CD14-positive monocyte (primary cell): Measurements from ENCODE around the gene AOPEP. TPM values are rescaled to one million over a fixed set of nuclear protein-coding genes. Genes with fewer than 3 reads are reported as not detected.

Experiments used
- DNase-seq, 3 donors: peaks; one replicate each; pipeline ENCODE4 v3.0.0-alpha.2; 2011 to 2022
- H2AFZ ChIP-seq: 2 replicates; pipeline ENCODE4 v1.6.0; 2012; ENCODE audit warnings: mild to moderate bottlenecking, low read depth, low read length, inconsistent platforms; ENCODE audit not compliant: insufficient read depth, poor library complexity, severe bottlenecking
- H3K27ac ChIP-seq, 2 donors: 1 replicate in 1 of 2; 2 replicates in 1 of 2; pipeline ENCODE4 v1.5.1; 2012 to 2013; ENCODE audit warnings: low read length in 2 of 2, control low read depth in 1 of 2, inconsistent platforms in 1 of 2, low read depth in 1 of 2, mild to moderate bottlenecking in 1 of 2
- H3K27me3 ChIP-seq, 2 donors: one replicate each; pipeline versions ENCODE4 v1.6.0 to v1.6.1; 2011 to 2013; ENCODE audit warnings: low read length in 2 of 2; ENCODE audit not compliant: control insufficient read depth in 2 of 2, insufficient read depth in 2 of 2
- H3K36me3 ChIP-seq, 2 donors: replicated peaks in 1 of 2; 1 replicate in 1 of 2; 2 replicates in 1 of 2; pipeline versions ENCODE4 v1.5.1 to v1.6.1; 2012 to 2013; ENCODE audit warnings: low read length in 2 of 2, control low read depth in 1 of 2, inconsistent platforms in 1 of 2, mild to moderate bottlenecking in 1 of 2; ENCODE audit not compliant: insufficient read depth in 2 of 2, control insufficient read depth in 1 of 2
- H3K4me1 ChIP-seq, 2 donors: 1 replicate in 1 of 2; 2 replicates in 1 of 2; pipeline versions ENCODE4 v1.5.1 to v1.6.1; 2012 to 2013; ENCODE audit warnings: low read length in 2 of 2, control low read depth in 1 of 2, inconsistent platforms in 1 of 2, mild to moderate bottlenecking in 1 of 2, moderate library complexity in 1 of 2; ENCODE audit not compliant: insufficient read depth in 2 of 2, control insufficient read depth in 1 of 2
- H3K4me2 ChIP-seq: replicated peaks from 2 replicates; pipeline ENCODE3; 2012; ENCODE audit warnings: low read length, moderate library complexity, mild to moderate bottlenecking; ENCODE audit not compliant: poor library complexity, severe bottlenecking; ENCODE audit errors: extremely low read depth
- H3K4me3 ChIP-seq, 3 experiments: fragments of 200-600 bp in 1 of 3; sonication (generic) in 1 of 3; replicated peaks in 1 of 3; 1 replicate in 2 of 3; 2 replicates in 1 of 3; pipeline ENCODE4 v1.5.1; 2011 to 2013; ENCODE audit warnings: low read length in 3 of 3, mild to moderate bottlenecking in 3 of 3, control low read depth in 2 of 3, low read depth in 2 of 3, inconsistent platforms in 1 of 3, moderate library complexity in 1 of 3
- H3K79me2 ChIP-seq: 2 replicates; pipeline ENCODE4 v1.6.0; 2012; ENCODE audit warnings: mild to moderate bottlenecking, control low read depth, inconsistent platforms, low read length, moderate library complexity; ENCODE audit not compliant: insufficient read depth
- H3K9ac ChIP-seq: 2 replicates; pipeline ENCODE4 v1.6.0; 2017; ENCODE audit warnings: low read length, mild to moderate bottlenecking; ENCODE audit not compliant: insufficient read depth, poor library complexity, severe bottlenecking
- H3K9me3 ChIP-seq, 2 donors: replicated peaks in 1 of 2; 1 replicate in 1 of 2; 2 replicates in 1 of 2; pipeline versions ENCODE4 v1.5.1 to v1.6.1; 2012 to 2013; ENCODE audit warnings: low read length in 2 of 2, control low read depth in 1 of 2; ENCODE audit not compliant: control insufficient read depth in 1 of 2, insufficient read depth in 1 of 2
- H4K20me1 ChIP-seq: 2 replicates; pipeline ENCODE4 v1.6.0; 2012; ENCODE audit warnings: mild to moderate bottlenecking, low read length, control low read depth, moderate library complexity; ENCODE audit not compliant: insufficient read depth
- H3K27ac Mint-ChIP-seq, 7 donors: one replicate each; pipeline ENCODE4 v1.8.0; 2020; ENCODE audit warnings: mild to moderate bottlenecking in 7 of 7, mixed read lengths in 7 of 7, moderate library complexity in 6 of 7, inconsistent platforms in 2 of 7
- H3K27me3 Mint-ChIP-seq, 3 donors: one replicate each; pipeline ENCODE4 v1.8.0; 2021 to 2022; ENCODE audit warnings: low read depth in 3 of 3, mild to moderate bottlenecking in 3 of 3, mixed read lengths in 3 of 3, moderate library complexity in 3 of 3, inconsistent platforms in 1 of 3
- H3K36me3 Mint-ChIP-seq, 2 donors: one replicate each; pipeline ENCODE4 v1.8.0; 2020; ENCODE audit warnings: mixed read lengths in 2 of 2, inconsistent platforms in 1 of 2, mild to moderate bottlenecking in 1 of 2
- H3K4me1 Mint-ChIP-seq: one replicate; pipeline ENCODE4 v1.8.0; 2020; ENCODE audit warnings: mild to moderate bottlenecking, mixed read lengths
- H3K4me3 Mint-ChIP-seq, 2 donors: one replicate each; pipeline ENCODE4 v1.8.0; 2020; ENCODE audit warnings: mild to moderate bottlenecking in 2 of 2, mixed read lengths in 2 of 2, moderate library complexity in 1 of 2
- H3K9me3 Mint-ChIP-seq, 7 donors: one replicate each; pipeline ENCODE4 v1.8.0; 2020 to 2022; ENCODE audit warnings: mixed read lengths in 7 of 7, mild to moderate bottlenecking in 6 of 7, moderate library complexity in 6 of 7, inconsistent platforms in 2 of 7
- WGBS: methylation state at CpG from one replicate; pipeline ENCODE4 v1.1.5; 2013; ENCODE audit warnings: missing lambda C conversion rate; ENCODE audit not compliant: insufficient coverage; 5-methylcytosine and 5-hydroxymethylcytosine counted together
- intact Hi-C, 2 donors: fragments of 100-400 bp; cut with micrococcal nuclease; formaldehyde crosslinking; loops; one replicate each; pipeline versions ENCODE4 v1.15.0 to v1.15.1; 2023
- polyA plus RNA-seq, 3 donors: library from polyadenylated mRNA; depleted of rRNA in 1 of 3; unstranded in 2 of 3; stranded (reverse) in 1 of 3; fragments of 300-500 nt in 2 of 3; fragments of >200 nt in 1 of 3; fragmentation: Illumina TruSeq in 2 of 3; gene quantifications; 1 replicate in 2 of 3; 2 replicates in 1 of 3; pipeline ENCODE4 v1.2.3, GENCODE V29; 2012 to 2021
- TF ChIP-seq, protein P1 (sequence below): fragments of 200-600 bp; IDR thresholded peaks from one replicate; pipeline ENCODE4 v1.8.0; 2022; ENCODE audit warnings: antibody characterized with exemption, mild to moderate bottlenecking

The AOPEP gene
- polyA plus RNA-seq, 3 donors: 3.0 to 4.1 (median 3.1) TPM

DNA sequence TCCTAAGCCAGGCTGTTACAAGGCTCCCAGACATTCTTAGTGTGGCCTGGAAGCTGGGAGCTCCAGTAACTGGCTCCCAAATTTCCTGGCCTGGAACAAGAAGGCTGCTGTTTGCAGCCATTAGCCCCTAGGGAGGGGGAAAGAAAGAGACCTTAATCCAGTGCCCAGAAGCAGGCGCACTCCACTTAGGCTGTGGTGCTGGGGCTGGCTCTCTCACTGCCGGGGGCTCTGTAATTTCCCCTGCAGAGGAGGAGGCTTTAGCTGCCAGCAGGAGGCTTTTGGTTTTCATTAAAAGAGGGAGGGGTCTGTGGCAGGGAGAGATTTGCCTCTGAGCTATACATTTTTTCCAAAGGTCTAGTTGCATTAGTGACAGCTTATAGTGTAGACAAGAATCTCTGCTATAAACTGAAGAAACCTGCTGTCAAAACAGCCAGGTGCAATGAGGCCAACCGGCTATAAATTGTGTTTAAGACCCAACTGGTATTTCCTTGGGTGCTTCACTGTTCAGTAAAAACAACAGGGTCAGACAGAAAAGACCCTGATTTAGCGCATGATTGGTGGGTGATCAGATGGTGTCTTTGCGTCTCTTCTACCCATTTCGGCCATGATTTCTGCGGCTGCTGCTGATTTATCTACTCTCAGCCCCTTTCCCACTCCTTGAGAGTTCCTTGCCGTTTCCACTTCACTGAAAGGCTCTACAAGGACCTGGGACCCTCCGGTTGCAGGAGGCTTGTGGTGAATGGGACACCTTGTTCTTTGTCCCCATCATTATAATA lies 254.6 kb downstream of the AOPEP start:
- Histone ChIP-seq H3K4me1 (no peaks in the 10 kb centered on the region), H3K27me3 (no peaks in the 10 kb centered on the region), H3K9me3 (no peaks in the 10 kb centered on the region), H3K4me3 (no peak overlapping the region), H4K20me1 (no peaks in the 10 kb centered on the region), H3K9ac (no peak overlapping the region), H2AFZ (no peak overlapping the region), H3K4me2 (no peak overlapping the region), H3K27ac (no peak overlapping the region), H3K79me2 (no peaks in the 10 kb centered on the region), H3K36me3 (no peaks in the 10 kb centered on the region)
- DNase-seq: no peak
- Mint-ChIP-seq H3K4me1 (no peaks in the 10 kb centered on the region), H3K27ac (no peak overlapping the region), H3K36me3 (peaks cover 4 to 5% of the 10 kb centered on the region in 2 donors), H3K4me3 (no peak overlapping the region), H3K9me3 (no peaks in the 10 kb centered on the region), H3K27me3 (no peaks in the 10 kb centered on the region)
- TF ChIP-seq, protein P1, sequence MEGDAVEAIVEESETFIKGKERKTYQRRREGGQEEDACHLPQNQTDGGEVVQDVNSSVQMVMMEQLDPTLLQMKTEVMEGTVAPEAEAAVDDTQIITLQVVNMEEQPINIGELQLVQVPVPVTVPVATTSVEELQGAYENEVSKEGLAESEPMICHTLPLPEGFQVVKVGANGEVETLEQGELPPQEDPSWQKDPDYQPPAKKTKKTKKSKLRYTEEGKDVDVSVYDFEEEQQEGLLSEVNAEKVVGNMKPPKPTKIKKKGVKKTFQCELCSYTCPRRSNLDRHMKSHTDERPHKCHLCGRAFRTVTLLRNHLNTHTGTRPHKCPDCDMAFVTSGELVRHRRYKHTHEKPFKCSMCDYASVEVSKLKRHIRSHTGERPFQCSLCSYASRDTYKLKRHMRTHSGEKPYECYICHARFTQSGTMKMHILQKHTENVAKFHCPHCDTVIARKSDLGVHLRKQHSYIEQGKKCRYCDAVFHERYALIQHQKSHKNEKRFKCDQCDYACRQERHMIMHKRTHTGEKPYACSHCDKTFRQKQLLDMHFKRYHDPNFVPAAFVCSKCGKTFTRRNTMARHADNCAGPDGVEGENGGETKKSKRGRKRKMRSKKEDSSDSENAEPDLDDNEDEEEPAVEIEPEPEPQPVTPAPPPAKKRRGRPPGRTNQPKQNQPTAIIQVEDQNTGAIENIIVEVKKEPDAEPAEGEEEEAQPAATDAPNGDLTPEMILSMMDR: no peak
- 100% methylated on average over 6 of the region's 9 CpGs for WGBS
- intact Hi-C loops: no loop called here

DNA sequence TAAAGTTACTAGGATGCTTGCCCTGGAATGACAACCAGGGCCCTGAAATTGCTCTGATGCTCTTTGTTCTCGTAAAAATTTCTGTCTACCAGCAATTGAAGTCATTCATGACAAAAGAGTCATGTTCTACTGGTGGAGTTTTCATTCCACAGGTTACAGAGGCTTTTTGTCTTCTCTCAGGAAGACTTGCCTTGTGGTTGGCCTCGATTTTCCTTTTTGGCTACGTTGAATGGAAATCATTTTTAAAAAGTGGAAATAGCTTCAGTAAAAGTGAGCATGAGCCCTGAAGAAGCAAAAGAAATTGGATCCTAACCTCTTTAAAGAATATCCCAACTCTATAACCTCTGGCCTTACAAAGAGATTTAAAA lies 255.2 kb downstream of the AOPEP start:
- TF ChIP-seq, protein P1: no peak
- no peak overlapping the region for H3K4me3 Mint-ChIP-seq

More for the DNA sequence above, 255.2 kb downstream of the AOPEP start:
- H3K4me1 Mint-ChIP-seq: no peaks in the 10 kb centered on the region
- Histone ChIP-seq H3K36me3 (no peaks in the 10 kb centered on the region), H3K27ac (no peak overlapping the region), H3K9me3 (no peaks in the 10 kb centered on the region), H3K27me3 (no peaks in the 10 kb centered on the region), H3K79me2 (no peaks in the 10 kb centered on the region), H3K4me3 (no peak overlapping the region), H3K4me1 (no peaks in the 10 kb centered on the region), H4K20me1 (no peaks in the 10 kb centered on the region), H3K4me2 (no peak overlapping the region), H3K9ac (no peak overlapping the region), H2AFZ (no peak overlapping the region)
- no peaks in the 10 kb centered on the region for H3K27me3 Mint-ChIP-seq
- peaks cover 4 to 5% of the 10 kb centered on the region in 2 donors for H3K36me3 Mint-ChIP-seq
- H3K9me3 Mint-ChIP-seq: no peaks in the 10 kb centered on the region
- no peak overlapping the region for H3K27ac Mint-ChIP-seq
- 100% methylated on average over 1 of the region's 3 CpGs for WGBS
- intact Hi-C loops: no loop called here
- DNase-seq: no peak
